Stimulated activated CD4-positive, alpha-beta T cell treated with anti-CD3 and anti-CD28 coated beads, Interleukin-12 subunit alpha, Interleukin-12 subunit beta, amount 100 ng/mL, for 4 hours (primary cell): ENCODE results near the gene SMG6.

Experiments
- DNase-seq: peaks from one replicate; pipeline ENCODE4 v3.0.0-alpha.2; 2020

SMG6 gene

DNA sequence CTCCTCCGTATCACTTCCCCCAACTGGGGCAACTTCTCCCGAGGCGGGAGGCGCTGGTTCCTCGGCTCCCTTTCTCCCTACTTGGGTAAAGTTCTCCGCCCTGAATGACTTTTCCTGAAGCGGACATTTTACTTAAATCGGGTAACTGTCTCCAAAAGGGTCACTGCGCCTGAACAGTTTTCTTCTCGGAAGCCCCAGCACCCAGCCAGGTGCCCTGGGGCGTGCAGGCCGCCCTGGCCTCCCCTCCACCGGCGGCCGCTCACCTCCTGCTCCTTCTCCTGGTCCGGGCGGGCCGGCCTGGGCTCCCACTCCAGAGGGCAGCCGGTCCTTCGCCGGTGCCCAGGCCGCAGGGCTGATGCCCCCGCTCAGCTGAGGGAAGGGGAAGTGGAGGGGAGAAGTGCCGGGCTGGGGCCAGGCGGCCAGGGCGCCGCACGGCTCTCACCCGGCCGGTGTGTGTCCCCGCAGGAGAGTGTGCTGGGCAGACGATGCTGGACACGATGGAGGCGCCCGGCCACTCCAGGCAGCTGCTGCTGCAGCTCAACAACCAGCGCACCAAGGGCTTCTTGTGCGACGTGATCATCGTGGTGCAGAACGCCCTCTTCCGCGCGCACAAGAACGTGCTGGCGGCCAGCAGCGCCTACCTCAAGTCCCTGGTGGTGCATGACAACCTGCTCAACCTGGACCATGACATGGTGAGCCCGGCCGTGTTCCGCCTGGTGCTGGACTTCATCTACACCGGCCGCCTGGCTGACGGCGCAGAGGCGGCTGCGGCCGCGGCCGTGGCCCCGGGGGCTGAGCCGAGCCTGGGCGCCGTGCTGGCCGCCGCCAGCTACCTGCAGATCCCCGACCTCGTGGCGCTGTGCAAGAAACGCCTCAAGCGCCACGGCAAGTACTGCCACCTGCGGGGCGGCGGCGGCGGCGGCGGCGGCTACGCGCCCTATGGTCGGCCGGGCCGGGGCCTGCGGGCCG, 247.1 kb downstream of the SMG6 start:
- DNase-seq = no peak

DNA sequence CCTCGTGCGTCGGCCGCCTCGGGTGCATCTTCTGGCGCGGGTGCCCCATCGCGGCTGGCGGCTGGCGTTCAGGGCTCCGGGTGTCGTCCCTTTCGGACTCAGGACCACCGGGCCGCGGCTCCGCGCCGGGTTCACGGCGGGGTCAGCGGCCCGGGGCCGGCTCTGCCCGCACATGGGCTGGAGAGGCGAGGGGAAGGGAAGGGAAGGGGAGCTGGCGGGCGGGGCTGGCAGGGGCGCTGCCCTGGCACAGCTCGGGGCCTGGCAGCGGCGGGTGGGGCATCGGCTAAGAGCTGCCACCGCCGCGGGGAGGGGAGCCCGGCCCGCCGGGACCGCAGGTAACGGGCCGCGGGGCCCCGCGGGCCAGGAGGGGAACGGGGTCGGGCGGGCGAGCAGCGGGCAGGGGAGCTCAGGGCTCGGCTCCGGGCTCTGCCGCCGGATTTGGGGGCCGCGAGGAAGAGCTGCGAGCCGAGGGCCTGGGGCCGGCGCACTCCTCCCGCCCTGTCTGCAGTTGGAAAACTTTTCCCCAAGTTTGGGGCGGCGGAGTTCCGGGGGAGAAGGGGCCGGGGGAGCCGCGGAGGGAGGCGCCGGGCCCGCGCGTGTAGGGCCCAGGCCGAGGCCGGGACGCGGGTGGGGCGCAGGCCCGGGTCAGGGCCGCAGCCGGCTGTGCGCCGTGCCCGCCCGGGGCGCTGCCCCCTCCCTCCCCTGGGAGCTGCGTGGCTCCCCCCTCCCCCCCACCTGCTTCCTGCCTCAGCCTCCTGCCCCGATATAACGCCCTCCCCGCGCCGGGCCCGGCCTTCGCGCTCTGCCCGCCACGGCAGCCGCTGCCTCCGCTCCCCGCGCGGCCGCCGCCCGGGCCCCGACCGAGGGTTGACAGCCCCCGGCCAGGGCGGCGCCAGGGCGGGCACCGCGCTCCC, 248.0 kb downstream of the SMG6 start:
- no peak for DNase-seq

DNA sequence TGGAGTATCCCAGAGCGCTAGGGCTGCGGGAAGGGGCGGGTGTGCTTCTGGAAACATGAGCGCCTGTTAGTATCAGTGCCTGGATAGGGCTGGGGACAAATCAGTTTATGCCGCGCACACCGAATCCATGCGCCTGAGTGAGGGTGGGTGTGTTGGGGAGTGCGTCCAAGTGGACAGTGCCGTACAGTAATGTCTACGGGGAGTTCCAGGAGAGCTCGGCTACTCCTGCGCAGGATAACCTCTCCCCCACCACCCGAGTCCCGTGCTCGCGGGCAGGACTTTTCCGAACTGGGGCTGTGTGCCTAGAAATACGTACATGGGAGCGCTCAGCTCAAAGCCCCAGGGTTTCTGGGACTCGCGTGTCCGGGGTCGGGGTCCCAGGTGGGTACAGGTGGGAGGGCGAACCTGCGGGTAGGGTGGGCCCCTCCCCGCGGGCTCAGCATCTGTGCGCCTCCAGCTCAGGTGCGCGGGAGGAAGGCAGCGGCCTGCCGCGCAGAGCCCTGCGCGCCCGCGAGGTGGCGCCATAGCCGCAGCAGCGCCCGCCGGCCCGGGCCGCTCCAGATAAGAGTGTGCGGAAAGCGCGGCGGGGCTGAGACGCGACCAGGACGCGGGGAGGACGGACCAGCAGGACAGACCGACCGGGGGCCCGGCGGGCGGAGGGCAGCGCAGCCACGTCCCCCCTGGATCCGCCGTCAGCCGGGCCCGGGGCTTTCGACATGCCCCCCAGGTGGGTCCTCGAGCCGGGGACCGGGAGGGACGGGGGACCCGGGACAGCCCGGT, 248.9 kb downstream of the SMG6 start, which contains the start of gene HIC1:
HIC1 (plus strand) TSS at position 592 of the 780 bp plus-strand sequence. CDS start 1,588 bp downstream, outside the sequence.
- peak; percentile 79 for DNase-seq

DNA sequence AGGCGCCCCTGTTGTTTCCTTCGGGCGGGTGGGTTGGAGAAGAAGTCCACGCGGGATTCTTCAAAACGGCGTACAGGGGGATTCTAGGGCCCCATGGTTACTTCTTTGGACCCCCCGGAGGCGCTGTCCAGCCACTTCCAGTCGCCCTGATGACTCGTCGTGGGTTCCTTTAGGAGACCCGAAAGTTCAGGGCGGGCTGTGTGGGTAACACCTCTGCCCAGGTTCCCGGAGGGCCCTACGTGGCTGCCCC, 249.4 kb downstream of the SMG6 start:
- DNase-seq = no peak

DNA sequence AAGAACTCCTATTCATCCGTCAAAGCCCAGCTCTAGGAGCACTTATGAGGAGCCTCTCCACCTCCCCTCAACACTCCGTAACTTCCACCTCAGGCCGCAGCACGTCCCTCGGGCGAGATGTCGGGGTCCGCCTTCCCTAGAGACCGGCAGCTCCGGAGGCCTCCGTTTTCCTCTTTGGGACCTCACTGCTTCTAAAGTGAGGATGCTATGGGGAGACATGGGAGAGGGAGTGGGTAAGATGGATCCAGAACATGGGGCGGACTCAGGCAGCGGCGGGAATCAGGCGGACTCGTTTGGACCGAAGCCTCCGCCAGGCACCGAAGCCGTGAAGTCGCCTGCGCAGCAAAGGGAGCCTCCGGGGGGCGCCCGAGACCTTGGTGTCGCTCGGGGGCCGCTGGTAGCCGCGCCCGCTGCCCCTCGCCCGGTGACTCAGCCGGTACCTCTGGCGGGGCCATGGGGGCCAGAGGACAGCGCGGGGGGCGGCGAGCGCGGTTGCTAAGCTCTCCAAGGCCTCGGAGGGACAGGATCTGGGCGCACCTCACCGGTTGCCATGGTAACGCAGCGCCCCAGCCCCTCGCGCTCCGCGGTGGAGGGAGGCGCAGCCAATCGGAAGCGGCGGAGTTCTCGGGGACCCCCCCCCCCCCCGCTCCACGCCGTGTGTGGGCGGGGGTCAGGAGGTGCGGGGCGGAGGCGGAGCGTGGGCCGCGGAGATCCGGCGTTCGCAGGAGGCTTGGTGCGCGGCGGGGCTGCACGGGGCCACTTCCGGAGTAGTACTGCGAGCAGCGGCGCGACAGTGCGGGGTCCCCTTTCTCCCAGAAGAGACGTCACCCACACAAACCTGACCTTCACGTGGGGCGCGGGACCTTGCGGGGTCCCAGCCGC, 250.0 kb downstream of the SMG6 start:
- DNase-seq = peak; percentile 77

DNA sequence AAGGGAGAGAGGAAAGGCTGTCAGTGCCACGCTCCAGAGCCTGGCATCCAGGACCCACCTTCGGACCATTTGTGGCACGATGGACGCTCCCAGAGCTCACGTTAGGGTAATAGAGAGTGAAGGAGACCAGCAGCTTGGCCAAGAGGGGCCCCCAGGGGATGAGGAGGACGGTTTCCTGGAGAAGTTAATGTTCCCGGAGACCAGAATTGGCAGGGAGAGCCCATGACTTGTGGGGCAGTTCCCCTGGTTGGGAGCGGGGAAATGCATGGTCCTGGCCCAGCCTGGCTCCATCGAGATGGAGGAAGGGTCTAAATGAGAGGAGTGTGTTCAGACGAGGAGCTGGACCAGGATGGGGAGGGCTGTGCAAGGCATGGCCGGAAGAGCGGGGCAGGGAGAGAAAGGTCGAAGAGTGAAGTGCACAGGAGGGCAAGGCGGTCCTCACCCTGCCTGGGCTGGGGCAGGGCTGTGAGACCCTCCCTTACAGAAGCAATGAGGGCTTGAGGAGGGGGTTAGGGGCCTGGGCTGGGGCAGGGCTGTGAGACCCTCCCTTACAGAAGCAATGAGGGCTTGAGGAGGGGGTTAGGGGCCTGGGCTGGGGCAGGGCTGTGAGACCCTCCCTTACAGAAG, 251.5 kb downstream of the SMG6 start:
- DNase-seq = no peak

DNA sequence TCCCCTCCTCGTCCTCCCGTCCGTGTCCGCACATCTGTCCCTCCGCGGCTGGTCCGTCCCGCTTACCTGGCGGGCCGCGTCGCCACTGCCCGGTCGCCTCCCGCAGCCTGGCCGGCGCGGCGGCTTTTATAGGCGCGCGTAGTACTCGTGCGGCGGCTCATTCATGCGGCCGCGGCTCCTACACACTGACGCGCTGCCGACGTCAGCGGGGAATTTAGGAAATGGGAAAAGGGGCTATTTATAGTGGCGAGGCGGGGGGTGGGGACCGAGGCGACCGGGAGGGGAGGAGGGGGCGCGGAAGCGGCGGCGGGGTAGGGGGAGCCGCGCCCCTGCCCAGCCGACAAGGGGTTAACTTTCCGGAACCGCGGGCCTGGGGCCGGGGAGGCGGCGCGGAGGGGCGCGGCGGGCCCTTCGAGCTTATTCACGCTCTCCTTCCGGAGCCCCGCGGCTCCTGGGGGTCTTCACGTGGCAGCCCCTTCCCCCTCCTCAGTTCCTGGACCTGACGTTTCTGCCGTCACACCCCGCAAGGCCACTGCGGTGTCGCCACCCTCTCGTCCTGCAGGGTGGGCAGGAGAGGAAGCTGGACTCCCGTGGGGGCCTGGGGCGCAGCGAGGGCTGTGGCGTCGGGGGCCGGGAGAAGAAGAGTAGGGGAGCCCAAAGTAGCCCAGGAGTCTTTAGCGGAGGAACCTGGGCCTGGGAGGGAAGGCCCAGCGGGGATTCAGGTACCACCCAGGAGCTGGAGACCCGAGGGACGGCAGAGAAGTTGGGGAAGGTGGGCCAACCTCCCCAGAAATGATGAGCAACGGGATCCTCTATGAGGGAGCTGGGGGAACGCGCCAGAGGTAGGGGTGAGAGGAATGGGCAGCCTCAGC, 252.3 kb downstream of the SMG6 start:
- no peak for DNase-seq

DNA sequence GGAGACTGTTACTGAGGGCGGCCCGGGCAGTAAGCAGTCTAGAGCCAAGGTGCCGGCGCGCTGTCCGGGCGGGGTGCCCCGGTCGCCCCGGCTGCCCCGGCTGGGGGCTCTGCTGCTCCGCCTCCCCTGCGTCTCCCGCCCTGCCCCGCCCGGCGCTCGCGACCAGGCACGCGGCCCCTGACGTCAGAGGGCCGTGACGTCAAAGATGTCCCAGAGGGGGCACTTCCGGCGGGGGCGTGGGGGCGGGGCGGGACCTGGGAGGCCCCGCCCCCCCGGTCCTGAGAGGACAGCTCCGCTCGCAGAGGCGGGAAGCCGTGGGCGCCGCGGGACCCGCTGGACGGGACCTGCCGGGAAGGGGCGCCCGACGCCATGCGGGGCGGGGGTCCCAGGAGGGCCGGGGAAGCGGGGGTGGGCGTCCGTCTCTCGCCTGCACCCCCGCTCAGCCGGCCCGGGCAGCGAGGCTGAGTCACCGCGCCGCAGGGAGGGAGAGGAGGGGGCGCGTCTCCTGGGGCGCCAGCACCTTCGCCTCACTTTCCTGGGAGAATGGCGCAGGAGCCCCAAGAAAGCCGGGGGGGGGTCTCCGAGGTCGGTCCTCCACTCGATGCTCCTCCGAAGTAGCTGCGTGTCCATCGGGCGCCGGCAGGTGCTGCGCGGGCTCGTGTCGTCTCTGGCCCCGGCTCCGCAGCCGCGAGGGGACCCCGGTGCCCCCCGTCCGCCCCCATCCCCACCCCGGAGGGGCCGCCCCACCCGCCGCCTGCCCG, 253.1 kb downstream of the SMG6 start:
- DNase-seq = peak; percentile 76

DNA sequence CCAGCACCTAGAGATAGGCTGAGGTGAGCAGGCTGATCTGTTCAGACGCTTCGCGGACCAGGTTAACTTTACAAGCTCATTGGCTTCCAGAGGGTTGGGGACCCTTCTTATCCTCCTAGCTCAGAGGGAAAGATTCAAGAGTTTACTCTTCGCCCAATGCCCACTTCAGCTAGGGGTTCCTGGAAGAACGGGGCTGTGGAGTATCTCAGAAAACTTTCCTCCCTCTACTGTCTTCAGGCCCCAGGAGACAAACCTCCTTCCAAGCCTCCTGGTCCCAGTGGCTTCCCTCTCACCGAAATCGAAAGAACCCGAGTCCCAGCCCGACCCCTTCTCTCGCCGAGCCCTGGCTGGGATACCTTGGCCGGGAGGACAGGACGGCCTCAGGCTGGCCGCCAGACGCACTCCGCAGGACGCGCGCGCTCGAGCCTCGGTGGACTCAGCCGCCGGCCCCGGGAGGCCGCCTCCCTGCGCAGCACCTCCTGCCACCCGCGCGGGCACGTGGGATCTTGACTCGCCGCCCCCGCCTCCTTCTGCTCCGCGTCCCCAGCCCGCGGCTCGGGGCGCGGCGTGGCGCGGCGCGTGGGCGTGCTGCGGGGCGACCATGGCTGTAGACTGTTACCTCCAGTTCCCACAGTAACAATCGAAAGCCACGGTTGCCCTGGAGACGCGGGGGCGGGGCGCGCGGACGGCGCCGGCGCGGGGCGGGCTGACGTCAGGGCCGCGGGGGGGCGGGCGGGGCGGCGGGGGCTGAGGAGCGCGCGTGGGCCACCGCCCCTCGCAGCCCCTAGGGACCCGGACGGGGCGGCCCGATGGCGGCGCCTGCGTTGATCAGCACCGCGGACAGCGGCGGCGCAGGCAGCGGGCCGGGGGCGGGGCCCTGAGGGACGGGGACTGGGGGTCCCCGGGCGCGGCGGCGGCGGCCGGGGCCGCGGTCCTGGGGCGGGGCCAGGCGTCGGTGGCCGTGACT, 254.0 kb downstream of the SMG6 start:
- DNase-seq = peak; percentile 89

DNA sequence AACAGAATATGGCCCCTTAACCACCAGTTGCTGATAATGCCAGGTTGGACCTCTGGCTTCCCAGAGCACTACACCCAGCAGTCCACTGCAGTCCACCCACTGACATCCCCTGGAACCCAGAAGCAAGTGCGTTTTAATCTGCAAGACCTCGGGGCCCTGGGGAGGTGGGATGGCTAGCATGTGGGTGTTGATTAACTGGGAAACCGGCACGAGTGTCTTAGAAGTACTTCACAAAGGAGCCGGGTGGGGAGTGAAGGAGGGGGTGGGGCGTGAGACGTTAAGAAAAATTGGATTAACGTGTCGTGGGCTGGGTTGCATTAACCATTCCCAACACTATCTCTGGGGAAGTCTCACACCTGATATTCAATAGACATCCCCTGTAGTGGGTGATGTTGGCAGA, 254.8 kb downstream of the SMG6 start:
- no peak for DNase-seq

DNA sequence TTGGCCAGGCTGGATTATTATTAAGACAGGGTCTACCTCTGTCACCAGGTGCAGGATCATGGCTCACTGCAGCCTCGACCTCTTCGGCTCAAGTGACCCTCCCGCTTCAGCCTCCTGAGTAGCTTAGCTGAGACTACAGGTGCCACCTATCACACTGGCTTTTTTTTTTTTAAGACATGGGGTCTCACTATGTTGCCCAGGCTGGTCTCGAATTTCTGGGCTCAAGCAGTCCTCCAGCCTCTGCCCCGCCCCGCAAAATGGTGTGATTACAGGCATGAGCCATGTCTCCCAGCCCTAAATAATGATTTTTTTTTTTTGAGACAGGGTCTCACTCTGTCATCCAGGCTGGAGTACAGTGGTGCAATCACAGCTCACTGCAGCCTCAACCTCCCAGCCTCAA, 256.0 kb downstream of the SMG6 start:
- no peak for DNase-seq

DNA sequence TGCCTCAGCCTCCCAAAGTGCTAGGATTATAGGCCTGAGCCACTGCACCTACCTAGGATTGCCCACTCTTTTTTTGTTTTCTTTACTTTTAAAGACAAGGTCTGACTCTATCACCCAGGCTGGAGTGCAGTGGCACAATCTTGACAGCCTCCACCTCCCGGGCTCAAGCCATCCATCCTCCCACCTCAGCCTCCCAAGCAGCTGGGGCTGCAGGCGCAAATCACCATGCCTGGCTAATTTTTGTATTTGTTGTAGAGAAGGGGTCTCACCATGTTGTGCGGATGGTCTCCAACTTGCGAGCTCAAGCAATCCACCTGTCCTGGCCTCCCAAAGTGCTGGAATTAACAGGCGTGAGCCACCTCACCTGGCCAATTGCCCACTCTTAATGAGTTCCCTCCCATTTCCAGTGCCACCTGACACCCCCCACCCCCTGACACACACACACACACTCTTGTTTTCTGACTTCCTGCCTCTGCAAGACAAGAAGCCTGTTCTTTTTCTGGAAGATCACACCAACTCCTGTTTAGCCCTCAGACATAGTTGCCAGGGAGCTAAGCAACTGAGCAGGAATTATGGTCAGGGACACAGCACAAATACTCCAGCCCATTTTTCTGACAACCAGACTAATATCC, 259.2 kb downstream of the SMG6 start:
- DNase-seq = no peak

DNA sequence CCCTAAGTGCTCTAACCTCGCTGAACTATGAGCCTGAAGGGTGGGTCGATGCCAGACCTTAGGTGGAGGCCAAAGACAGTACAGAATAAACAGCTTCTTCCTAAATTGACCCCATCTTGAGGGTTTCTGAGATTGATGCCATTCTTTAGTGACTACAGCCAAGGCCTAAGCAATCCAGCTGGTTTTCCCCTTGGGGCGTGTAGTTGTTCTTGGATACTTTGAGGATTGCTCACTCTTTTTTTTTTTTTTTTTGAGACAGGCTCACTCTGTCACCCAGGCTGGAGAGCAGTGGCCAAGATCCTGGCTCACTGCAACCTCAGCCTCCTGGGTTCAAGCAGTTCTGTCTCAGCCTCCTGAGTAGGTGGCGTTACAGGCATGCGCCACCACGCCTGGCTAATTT, 259.8 kb downstream of the SMG6 start:
- no peak for DNase-seq

DNA sequence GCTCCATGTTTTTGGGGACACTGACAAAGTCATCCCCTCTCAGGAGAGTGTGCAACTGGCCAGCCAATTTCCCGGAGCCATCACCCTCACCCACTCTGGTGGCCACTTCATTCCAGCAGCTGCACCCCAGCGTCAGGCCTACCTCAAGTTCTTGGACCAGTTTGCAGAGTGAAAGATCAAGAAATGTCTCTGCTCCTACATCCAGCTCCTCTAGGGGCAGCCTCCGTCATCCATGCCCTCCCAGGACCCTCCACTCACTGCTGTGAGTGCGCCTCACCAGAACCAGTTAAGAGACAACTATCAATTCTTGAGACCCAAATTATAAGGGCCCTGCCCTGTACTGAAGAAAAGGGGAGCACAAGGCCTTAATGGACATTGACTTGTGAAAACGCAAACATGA, 260.7 kb downstream of the SMG6 start:
- no peak for DNase-seq

DNA sequence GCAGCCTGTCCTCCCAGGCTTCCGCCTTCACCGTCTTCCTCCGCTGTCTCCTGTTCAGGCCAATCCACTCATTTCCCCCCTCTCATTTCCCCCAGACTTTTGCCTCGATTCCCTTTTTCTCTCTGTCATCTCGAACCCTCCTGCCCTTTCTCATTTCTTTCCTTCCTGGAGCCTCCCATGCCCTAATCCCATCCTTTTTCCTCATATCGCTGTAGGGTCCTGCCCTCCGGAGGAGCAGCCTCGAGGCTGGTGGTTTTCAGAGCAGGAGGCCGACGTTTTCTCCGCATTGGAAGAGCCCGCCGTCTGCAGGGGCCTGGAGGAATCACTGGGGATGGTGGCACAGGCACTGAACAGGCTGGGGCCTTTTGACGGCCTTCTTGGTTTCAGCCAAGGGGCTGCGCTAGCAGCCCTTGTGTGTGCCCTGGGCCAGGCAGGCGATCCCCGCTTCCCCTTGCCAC, 261.2 kb downstream of the SMG6 start:
- DNase-seq = no peak

DNA sequence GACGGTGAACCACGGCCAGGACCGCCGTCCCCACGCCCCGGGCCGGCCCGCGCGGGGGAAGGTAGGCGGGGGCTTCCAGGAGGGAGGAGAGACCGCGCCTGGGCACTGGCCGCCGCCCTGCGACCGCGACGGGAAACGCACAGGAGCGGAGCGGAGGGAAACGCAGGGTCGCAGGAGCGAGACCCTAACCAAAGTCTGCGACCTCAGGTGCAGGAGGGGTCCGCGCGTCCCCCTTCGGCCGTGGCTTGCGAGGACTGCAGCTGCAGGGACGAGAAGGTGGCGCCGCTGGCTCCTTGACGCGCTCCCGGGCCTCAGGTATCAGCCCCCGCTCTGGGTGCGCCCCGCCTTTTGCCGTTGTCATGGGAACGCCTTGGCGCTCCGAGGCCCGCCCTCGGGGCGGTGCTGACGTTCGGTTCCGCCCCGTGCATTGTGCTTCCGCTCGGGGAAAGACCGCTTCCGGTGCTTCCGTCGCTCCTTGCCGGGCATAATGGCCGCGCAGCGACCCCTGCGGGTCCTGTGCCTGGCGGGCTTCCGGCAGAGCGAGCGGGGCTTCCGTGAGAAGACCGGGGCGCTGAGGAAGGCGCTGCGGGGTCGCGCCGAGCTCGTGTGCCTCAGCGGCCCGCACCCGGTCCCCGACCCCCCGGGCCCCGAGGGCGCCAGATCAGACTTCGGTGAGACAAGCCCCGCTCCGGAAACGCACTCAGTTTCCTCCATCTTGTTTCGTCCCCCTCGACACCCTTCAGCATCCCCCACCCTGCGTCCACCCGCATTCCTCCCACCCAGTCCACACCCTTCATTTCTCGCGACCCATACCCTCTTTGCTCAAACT, 261.8 kb downstream of the SMG6 start, which contains the start of gene OVCA2:
OVCA2 (plus strand) TSS at position 462 of the 829 bp plus-strand sequence; CDS start at position 488, 26 bp downstream.
- DNase-seq = peak; percentile 98
